Ishikawa (cell line): ENCODE results near the gene ATP6V1E1.
A peak's percentile ranks its signal among the peaks of the same experiment; 100 is the strongest.

ENCODE experiments used
- CEBPB ChIP-seq: IDR thresholded peaks from 2 replicates; pipeline ENCODE4 v1.6.1; 2012
- CREB1 ChIP-seq: IDR thresholded peaks from 2 replicates; pipeline ENCODE4 v1.6.1; 2012; ENCODE audit warnings: low read depth
- EGR1 ChIP-seq: IDR thresholded peaks from 2 replicates; pipeline ENCODE4 v1.6.1; 2012
- EP300 ChIP-seq: IDR thresholded peaks from 2 replicates; pipeline ENCODE4 v1.6.1; 2012; ENCODE audit warnings: borderline replicate concordance
- FOXM1 ChIP-seq: IDR thresholded peaks from 2 replicates; pipeline ENCODE4 v1.6.1; 2012; ENCODE audit warnings: low read depth, borderline replicate concordance
- NFIC ChIP-seq: IDR thresholded peaks from 2 replicates; pipeline ENCODE4 v1.6.1; 2012
- RAD21 ChIP-seq: IDR thresholded peaks from 2 replicates; pipeline ENCODE4 v1.6.1; 2012; ENCODE audit warnings: low read depth
- TAF1 ChIP-seq: IDR thresholded peaks from 2 replicates; pipeline ENCODE4 v1.6.1; 2012; ENCODE audit warnings: low read depth, mild to moderate bottlenecking
- TCF12 ChIP-seq: IDR thresholded peaks from 2 replicates; pipeline ENCODE4 v1.6.1; 2012; ENCODE audit warnings: low read depth
- TEAD4 ChIP-seq: IDR thresholded peaks from 2 replicates; pipeline ENCODE4 v1.6.1; 2012
- YY1 ChIP-seq: IDR thresholded peaks from 2 replicates; pipeline ENCODE4 v1.6.1; 2012; ENCODE audit warnings: low read depth
- ZBTB7A ChIP-seq: IDR thresholded peaks from 2 replicates; pipeline ENCODE4 v1.6.1; 2012; ENCODE audit warnings: low read depth
- TF ChIP-seq, protein P1 (sequence below): IDR thresholded peaks from 2 replicates; pipeline ENCODE4 v1.6.1; 2012
- TF ChIP-seq, protein P2 (sequence below): IDR thresholded peaks from 2 replicates; pipeline ENCODE4 v1.6.1; 2012
- TF ChIP-seq, protein P3 (sequence below): IDR thresholded peaks from 2 replicates; pipeline ENCODE4 v1.6.1; 2012; ENCODE audit warnings: low read depth, mild to moderate bottlenecking

Gene ATP6V1E1

DNA sequence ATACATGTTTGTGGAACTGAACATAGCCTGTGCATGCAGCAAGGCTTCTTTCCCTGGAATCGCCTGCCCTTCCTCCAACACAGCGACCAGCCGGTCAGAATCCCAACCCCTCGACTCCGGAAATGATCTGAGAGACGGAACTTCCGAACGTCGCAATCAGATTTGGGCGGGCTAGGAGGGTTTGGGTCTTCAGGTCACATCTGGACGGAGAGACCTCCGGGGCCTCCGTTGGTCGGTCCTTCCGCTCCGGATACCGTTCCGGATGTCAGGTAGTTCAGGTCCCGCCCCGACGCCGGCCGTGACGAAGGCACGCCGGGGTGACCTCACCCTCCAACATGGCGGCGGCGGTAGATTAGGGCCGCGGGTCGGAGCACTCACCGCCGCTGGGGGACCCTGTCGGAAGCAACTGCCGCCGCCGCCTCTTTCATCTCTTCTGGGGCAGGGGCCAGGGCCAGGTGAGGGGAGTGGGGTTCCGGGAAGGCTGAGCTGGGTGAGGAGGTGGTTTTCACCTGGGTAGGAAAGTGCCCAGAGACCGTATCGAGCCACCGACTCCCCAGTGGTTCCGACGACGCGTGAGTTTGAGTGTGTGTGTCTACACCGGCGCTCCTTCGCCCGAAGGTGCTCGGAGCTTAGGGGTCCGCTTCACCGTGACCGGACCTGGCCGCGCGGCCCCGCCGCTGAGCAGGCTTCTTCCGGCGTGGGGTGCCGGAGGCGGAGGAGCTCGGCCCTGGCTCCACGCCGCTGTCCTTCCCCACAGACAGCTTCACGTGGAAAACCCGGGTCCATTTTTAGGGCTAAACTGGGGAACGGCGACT is 10.1 kb upstream of the ATP6V1E1 start, which contains the start of gene BCL2L13:
Gene BCL2L13 (plus strand): TSS at position 326 of the 815 bp plus-strand sequence. CDS start 16,955 bp downstream, outside the sequence.
- TF ChIP-seq RAD21, result no peak
- no peak for TF ChIP-seq NFIC
- no peak for TF ChIP-seq EGR1
- no peak for TF ChIP-seq FOXM1
- TF ChIP-seq CEBPB, result no peak
- TF ChIP-seq, protein P1, sequence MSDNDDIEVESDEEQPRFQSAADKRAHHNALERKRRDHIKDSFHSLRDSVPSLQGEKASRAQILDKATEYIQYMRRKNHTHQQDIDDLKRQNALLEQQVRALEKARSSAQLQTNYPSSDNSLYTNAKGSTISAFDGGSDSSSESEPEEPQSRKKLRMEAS, result no peak; the same call in 1 of the 2 replicates
- TF ChIP-seq YY1, result peak; percentile 95
- peak; percentile 100 for TF ChIP-seq TAF1
- TF ChIP-seq TEAD4, result 0 out of 2 replicates have a peak, but pooled peaks have one; percentile 22
- 0 out of 2 replicates have a peak, but pooled peaks have one; percentile 8 for TF ChIP-seq EP300
- TF ChIP-seq TCF12, result no peak
- TF ChIP-seq, protein P2, sequence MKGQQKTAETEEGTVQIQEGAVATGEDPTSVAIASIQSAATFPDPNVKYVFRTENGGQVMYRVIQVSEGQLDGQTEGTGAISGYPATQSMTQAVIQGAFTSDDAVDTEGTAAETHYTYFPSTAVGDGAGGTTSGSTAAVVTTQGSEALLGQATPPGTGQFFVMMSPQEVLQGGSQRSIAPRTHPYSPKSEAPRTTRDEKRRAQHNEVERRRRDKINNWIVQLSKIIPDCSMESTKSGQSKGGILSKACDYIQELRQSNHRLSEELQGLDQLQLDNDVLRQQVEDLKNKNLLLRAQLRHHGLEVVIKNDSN, result no peak
- TF ChIP-seq, protein P3, sequence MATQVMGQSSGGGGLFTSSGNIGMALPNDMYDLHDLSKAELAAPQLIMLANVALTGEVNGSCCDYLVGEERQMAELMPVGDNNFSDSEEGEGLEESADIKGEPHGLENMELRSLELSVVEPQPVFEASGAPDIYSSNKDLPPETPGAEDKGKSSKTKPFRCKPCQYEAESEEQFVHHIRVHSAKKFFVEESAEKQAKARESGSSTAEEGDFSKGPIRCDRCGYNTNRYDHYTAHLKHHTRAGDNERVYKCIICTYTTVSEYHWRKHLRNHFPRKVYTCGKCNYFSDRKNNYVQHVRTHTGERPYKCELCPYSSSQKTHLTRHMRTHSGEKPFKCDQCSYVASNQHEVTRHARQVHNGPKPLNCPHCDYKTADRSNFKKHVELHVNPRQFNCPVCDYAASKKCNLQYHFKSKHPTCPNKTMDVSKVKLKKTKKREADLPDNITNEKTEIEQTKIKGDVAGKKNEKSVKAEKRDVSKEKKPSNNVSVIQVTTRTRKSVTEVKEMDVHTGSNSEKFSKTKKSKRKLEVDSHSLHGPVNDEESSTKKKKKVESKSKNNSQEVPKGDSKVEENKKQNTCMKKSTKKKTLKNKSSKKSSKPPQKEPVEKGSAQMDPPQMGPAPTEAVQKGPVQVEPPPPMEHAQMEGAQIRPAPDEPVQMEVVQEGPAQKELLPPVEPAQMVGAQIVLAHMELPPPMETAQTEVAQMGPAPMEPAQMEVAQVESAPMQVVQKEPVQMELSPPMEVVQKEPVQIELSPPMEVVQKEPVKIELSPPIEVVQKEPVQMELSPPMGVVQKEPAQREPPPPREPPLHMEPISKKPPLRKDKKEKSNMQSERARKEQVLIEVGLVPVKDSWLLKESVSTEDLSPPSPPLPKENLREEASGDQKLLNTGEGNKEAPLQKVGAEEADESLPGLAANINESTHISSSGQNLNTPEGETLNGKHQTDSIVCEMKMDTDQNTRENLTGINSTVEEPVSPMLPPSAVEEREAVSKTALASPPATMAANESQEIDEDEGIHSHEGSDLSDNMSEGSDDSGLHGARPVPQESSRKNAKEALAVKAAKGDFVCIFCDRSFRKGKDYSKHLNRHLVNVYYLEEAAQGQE, result peak; percentile 16; the same call in 1 of the 2 replicates
- no peak for TF ChIP-seq ZBTB7A
- peak; percentile 87 for TF ChIP-seq CREB1

DNA sequence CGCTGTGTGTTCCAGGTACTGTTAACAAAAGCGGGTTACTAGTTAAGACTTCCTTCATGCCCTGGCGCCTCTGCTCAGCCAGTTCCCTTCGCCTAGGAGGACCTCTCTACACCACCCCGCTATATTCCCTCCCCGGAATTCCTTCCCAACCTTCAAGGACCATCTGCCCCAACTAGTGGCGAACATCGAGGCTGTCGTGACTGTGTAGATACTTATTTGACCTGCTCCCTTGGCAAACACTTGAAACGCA is 9.6 kb upstream of the ATP6V1E1 start:
- TF ChIP-seq FOXM1, result 0 out of 2 replicates have a peak, but pooled peaks have one; percentile 22
- 0 out of 2 replicates have a peak, but pooled peaks have one; percentile 33 for TF ChIP-seq EP300
- no peak for TF ChIP-seq TEAD4
- 0 out of 2 replicates have a peak, but pooled peaks have one; percentile 8 for TF ChIP-seq NFIC
- TF ChIP-seq, protein P2, result 0 out of 2 replicates have a peak, but pooled peaks have one; percentile 1

DNA sequence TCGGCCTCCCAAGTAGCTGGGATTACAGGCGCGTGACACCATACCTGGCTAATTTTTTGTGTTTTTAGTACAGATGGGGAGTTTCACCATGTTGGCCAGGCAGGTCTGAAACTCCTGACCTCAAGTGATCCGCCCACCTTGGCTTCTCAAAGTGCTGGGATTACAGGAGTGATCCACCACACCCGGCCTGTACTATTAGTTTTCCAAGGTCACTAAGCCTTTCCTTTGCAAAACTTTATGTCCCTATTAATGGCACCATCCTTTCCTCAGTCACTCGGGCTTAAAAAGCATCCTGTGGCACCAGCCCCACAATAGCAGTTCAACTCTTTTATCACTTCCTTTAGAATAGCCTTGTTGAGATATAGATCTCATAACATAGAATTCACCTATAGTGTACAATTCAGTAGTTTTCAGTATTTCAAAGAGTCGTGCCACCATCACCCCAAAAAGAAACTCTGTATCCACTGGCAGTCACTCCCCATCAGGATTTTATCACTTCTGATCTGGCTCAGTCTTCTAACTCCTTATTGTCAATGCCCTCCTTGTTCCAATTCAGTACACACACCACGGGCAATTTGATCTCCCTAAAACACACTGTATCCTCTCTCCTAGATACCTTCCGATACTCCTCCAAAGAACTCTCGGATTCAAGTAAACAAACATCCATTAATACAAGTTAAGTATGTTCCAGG is 9.1 kb upstream of the ATP6V1E1 start:
- no peak for TF ChIP-seq CREB1
- TF ChIP-seq RAD21, result no peak
- TF ChIP-seq FOXM1, result no peak
- no peak for TF ChIP-seq TAF1
- no peak for TF ChIP-seq EP300
- TF ChIP-seq, protein P3, result no peak
- no peak for TF ChIP-seq YY1
- TF ChIP-seq EGR1, result no peak
- no peak for TF ChIP-seq TEAD4
- no peak for TF ChIP-seq ZBTB7A
- no peak for TF ChIP-seq TCF12
- TF ChIP-seq NFIC, result no peak
- TF ChIP-seq, protein P1, result no peak
- no peak for TF ChIP-seq CEBPB
- TF ChIP-seq, protein P2, result no peak

DNA sequence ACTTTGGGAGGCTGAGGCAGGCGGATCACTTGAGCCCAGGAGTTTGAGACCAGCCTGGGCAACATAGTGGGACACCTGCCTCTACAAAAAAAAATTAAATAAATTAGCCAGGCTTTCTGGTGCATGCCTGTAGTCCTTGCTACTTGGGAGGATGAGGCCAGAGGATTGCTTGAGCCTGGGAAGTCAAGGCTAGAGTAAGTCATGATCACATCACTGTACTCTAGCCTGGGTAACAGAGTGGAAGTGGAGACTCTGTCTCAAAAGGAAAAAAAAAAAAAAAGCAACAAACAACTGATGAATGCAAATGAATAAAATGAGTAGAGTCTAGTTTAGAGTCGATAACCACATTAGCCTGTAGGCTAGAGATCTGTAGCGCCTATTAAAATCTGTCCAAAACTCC is 6.1 kb upstream of the ATP6V1E1 start:
- no peak for TF ChIP-seq TEAD4
- no peak for TF ChIP-seq FOXM1
- no peak for TF ChIP-seq CEBPB
- TF ChIP-seq, protein P1, result no peak
- TF ChIP-seq CREB1, result no peak
- no peak for TF ChIP-seq RAD21
- no peak for TF ChIP-seq EP300
- no peak for TF ChIP-seq YY1
- TF ChIP-seq, protein P3, result no peak
- TF ChIP-seq EGR1, result no peak
- TF ChIP-seq TAF1, result no peak
